ENCODE data around the gene RNASET2.

The RNASET2 gene, protein sequence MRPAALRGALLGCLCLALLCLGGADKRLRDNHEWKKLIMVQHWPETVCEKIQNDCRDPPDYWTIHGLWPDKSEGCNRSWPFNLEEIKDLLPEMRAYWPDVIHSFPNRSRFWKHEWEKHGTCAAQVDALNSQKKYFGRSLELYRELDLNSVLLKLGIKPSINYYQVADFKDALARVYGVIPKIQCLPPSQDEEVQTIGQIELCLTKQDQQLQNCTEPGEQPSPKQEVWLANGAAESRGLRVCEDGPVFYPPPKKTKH

DNA sequence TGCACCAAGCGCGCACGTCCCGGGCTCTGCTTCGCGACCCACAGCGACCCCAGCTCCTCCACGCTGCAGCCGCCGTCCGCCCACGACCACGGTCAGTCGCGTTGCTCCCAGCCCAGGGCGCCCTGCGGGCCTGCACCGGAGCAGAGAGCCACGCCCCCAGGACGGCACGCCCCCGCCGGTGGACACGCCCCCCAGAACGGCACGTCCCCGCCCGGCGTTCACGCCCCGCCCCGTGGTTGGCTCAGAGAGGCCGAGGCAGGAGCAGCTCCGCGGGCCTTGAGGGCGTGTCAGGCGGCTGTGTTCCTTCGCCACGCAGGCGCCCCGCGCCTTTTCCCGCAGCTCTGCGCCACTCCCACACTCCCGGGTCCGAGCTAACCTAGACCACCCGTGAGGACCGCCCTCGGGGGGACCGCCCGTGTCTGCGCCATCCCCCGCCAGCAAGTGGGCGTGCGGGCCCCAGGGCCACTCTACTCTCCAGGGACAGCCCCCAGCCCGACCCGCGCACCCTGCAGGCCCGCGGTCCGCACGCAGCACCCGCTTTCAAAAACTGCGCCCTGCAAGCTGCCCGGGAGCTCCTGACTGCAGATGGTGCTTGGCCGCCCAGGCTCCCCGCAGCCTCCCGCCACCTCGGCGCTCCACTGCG, at the start of gene RNASET2:
Gene RNASET2 (minus strand): TSS at position 107 of the 643 bp plus-strand sequence. CDS start 368 bp downstream, outside the sequence.
- peak; percentile 100 for DNase-seq (ENCODE audit: low read depth)

DNA sequence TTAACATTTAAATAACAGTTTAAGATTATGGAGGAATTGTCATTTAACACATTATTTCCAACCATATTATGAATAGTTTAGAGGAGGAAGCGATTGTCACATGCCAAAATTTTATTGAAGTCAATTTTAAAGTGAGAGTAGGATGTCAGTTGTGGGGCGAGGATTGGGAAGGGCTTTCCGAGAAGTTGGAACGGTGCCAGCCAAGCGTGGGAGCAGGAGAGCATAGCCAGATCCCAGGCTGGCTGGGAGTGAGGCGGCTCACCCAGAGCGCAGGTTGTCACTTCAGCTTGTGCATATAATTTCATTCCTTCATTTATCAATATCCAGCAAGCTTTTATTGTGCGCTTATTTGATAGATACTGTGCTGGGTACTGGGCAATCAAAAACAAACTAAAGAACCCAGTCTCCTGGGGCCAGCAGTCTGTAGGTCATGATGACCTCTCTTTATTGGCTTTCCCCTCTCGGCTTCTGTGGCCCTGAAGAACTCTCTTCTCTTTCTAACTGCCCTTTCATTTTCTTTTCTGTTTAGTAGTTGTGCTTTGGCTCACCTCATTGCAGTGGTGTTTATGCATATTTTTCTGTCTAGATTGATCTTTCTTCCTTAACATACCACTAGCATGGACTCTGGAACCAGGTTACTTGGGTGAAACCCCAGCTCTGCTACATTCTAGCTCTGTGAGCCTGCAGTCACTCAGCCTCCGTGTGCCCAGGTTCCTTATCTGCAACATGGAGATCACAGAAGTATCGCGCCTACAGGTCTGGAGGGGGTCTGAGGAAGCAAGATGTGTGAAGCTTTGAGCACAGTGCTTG, 49.2 kb upstream of the RNASET2 start:
- no peak for DNase-seq (ENCODE audit: low read depth)

DNA sequence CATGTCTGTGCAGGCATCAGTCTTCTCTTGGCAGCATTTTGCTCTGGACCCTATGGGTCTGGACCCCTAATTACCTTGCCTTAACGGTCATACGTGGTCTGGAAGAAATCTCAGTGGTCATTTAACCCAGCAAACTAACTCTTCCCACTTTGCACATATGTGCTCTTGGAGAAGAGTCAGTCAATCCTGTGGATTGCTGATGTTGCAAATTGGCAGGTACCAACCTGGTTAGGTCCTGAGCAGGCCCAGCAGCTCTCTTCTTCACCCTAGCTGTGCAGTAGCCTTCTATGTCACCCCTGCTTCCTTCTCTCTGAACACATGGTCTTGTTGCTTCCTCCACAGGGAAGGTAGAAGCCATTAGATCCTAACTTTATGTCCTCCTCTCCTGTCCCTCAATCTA, 44.4 kb upstream of the RNASET2 start:
- no peak for DNase-seq (ENCODE audit: low read depth)

DNA sequence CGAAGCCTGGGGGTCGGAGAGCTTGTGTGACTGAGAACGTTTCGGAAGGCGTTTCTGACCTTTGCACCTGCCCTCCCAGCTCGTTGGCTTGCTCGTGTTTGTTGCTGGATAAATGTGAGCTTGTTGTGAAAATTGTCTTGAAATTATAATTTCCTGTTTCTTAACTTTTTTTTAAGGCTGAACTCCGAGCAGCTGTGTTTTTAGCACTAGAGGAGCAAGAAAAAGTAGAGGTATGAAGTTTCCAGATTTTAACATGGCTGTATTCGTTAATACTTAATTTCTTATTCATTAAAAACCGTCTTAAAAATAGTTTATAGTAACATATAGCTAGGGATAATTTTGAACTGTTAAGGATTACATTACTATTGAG, 43.5 kb upstream of the RNASET2 start:
- DNase-seq (ENCODE audit: low read depth), result no peak

DNA sequence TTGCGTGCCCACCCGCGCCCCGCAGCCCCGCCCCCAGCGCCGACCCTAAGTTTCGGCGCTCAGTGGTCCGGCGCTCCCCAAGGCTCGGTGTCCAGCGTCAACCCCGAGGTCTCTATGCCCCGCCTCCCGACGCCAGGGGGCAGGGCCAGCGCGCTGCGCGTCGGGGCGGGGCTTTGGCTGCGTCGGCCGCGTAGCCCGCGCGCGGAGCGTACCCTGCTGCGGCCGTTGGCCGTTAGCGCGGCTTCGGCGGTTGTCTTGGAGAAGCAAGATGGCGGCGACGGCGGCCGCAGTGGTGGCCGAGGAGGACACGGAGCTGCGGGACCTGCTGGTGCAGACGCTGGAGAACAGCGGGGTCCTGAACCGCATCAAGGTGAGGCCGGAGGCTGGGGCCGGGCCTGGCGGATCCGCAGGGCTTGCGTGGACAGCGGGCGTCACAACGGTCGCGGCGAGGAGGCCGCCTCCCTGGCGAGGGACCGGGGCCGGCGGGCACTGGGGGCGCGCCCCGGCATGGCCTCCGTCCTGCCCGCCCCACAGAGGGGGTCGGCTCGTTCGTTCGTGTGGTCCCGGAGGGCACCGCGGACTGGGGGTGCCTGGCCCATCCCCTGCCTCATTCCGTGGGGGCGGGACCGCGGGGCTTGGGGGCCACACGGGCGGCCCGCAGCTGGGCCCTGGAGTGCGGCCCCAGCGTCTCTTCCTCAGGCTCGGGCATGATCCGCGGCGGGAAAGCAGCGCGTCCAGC, 43.0 kb upstream of the RNASET2 start, which contains the start of gene CEP43:
Gene CEP43 (plus strand): TSS at position 253 of the 739 bp plus-strand sequence. CDS start 16 bp downstream, at position 269.
- peak; percentile 71 for DNase-seq (ENCODE audit: low read depth)

DNA sequence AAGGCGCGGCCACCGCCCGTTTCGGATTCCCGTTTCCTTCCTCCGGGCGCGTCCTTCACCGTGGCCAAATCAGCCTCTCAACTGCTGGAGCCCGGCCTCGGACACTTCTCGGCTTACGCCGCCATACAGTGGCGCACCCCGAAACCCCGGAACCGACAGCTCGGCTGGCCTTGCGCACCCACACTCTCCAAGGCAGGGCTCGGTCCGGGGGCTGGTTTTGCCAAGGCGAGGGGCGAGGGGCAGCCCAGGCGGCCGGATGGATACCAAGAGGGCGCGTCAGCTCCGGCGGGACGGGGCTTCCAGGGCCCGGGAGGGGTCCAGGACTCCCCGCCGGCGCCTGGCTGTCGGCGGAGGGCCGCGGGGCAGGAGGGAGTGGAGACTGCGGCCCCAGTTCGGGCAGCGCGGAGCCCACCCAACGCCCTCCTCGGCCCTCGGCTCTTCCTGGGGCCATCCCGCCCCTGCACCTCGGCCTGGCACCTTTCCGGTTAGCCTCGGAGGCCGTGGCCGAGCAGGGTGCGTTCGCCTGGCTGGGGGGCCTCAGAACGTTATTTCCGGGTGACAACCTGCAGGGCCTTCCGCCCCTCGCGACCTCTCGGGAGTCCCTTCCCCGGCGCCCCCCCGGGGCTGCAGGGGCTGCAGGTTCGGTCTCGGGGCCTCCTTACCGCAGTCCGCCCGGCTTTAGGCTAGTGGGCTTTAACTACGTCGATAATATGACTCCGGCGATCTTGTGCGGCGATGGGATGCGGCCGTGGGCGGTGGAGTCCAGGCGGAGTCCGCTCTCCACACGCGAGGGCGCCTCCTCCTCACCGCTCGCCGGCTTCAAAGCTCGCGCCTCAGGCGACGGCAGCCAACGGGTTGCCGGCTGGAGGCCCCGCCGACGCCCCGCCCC, 42.1 kb upstream of the RNASET2 start:
- DNase-seq (ENCODE audit: low read depth), result no peak

DNA sequence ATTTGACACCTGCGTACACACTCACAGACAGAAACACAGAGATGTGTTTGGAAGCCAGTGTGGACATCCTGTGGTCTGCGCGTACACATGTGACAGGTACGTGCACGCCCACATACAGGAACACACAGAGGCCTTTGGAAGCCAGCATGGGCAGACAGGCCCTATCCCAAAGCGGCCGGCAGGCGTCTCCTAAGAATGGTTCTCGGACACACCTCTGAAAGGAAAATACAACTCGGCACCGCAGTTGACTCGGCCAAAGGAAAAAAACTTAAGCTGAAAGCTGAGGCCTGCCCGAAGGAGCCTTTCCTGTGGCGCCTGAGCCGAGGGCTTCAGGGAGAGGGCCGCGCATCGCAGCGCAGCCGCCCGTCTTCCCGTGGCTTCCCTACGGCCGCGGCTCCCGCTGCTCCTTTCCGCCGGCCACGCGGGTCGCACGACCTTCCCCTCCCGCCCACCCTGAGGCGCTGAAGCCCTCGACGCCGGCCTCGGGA, 41.5 kb upstream of the RNASET2 start:
- no peak for DNase-seq (ENCODE audit: low read depth)

DNA sequence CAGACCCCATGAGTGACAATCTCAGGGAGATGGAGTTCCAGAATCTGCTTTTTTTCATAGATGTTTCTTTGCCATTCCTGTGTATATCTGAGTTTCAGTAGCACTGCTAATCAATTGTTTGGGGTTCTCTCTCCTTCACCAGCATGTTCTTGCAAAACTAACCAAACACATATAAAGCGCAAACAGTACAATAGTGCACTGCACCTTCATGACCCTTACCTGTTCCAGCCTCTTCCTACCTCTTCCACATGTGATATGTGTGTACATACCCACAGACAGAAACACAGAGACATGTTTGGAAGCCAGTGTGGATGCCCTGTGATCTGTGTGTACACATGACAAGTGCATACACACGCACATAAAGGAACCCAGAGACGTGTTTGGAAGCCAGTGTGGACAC, 41.0 kb upstream of the RNASET2 start:
- DNase-seq (ENCODE audit: low read depth), result no peak

DNA sequence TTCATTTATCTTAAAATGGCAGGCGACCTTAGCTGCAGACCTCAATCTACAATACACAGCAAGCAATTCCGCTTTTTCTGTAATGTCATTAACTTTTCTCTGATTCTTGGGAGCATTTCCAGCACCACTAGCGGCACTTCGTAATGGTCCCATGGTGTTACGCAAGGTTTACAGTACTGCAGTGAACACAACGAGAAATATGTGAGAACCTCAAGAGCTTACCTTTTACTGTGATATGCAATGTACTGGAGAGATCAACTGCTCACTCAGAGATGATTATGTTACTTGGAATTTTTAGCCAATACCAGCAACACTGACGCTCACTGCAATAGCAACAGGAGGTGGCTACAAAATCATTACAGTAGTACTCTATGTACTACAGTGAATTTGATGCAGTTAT, 40.1 kb upstream of the RNASET2 start:
- no peak for DNase-seq (ENCODE audit: low read depth)

DNA sequence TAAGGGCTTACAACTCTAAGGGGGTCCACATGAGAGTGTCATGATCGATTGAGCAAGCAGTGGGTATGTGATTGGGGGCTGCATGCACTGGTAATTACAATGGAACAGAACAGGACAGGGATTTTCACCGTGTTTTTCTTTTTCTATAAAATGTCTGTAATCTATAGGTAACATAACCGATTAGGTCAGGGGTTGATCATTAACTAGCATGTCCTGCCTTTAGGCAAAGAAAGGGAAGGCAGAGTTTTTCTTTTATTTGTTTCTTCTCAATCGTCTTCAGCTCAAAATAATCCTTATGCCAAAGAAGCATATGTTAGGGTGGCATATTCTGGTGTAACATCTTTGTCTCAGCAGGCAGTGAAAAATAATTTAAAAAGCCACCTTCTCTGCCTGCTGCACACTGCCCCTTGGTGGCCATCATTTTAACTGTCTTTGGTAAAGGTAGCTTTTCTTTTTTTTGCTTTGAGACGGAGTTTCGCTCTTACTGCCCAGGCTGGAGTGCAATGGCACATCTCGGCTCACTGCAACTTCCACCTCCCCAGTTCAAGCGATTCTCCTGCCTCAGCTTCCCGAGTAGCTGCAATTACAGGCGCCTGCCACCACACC, 33.2 kb upstream of the RNASET2 start:
- peak; percentile 31 for DNase-seq (ENCODE audit: low read depth)

DNA sequence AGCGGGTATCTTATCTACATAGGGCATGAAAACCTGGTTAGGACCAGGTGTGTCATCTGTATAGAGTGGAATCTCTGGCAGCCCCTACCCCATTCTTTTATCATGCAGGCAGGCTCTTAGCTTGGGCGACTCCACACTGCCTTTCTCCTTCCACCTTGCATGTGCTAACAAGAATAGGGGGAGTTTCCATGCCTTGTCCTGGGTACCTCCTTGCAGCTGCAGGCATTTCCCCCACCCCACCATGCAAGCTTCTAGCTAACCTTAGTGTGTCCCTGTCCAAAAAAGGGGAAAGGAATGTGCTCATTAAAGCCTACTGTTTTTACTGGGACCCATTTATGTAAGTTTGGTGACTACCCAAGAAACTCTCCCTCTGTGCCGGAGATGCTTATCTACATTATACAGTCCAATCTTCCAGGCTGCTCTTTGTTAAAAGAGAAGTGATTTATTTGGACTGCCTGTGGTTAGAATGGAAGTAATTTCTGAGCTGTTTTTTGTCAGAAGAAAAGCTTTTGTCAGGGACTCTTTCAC, 32.4 kb upstream of the RNASET2 start:
- DNase-seq (ENCODE audit: low read depth), result no peak

DNA sequence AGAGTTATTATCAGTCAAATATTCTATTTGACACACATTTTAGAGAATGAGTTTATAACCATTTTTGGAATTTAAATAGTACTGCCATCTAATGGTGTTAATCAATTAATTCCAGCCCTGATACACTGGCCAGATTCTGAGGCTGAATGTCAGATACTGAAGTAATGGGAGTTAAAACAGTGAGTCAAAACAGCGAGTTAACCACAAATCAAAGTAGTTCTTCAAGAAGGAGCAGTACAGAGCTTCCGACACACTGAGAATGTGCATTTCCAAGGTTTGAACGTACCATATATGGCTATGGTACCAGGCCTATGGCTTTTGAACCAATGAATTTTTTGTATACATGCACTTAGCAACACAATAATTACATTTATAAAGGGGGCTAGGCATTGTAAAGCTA, 31.6 kb upstream of the RNASET2 start:
- no peak for DNase-seq (ENCODE audit: low read depth)

DNA sequence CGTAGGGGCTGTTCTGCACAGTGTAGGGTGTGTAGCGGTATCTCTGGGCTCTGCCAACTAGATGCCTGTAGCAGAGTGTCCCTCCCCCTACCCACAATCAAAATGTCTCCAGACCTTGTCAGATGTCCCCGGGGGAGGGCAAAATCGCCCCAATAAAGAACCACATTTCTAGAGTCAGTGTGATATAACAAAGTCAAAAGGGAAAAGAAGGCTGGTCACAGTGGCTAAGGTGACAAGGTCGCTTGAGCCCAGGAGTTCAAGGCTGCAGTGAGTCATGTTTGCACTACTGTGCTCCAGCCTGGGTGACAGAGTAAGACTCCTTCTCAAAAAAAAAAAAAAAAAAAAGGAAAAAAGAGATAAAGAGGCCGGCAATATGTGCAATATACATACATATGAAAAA, 31.1 kb upstream of the RNASET2 start:
- no peak for DNase-seq (ENCODE audit: low read depth)

DNA sequence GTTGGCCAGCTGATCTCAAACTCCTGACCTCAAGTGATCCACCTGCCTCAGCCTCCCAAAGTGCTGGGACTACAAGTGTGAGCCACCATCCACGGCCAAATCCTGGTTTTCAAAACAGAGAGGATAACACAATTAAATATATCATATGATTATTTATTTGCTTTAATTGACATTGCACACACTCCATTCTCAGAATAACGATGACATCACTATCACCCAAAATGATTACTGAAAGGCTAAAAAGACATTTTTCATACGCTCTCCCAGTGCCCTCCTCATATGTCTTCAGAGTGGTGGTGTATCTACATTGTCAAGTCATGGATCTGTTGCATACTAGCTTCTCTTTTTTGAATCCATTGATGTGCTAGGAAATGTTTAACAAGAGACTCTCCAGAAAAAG, 24.4 kb upstream of the RNASET2 start:
- no peak for DNase-seq (ENCODE audit: low read depth)

DNA sequence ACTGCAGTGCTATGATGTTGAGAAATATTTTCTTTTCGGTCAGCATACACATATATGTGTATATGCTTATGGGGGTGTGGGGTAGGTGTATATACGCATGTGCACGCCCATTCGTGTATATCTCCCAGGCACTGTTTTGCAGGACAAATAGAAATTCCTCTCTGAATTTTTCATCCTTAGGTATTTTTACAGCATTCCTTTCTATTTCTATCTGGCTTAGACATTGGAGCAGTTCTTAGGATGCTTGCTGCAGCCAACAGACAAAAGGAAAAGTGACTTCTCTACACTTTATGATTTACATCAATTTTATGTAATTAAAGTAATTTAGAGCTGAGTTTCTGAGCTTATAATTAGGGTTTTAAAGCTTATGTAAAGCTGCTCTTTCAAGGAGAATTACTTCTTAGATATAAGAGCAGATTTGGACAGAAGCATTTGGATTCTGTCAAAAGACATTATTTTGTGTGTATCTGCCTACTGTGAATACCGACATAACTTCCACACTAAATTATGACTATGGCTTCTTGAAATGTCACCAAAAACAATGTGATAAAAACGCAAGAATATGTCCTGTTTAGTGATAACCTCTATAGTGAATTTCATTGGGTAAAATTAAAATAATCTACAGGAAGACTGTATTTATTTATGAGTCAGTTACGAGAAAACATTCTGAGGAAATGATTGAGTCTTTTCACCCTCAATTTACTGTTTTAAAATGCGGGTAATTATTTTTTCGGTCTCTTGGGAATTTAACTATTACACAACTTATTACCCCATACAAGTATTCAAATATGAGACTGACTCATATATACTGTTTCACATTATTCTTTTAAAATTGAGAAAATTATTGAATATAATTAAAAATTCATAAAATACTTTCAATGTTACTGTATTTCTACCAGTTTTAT, 21.5 kb upstream of the RNASET2 start:
- DNase-seq (ENCODE audit: low read depth), result no peak

DNA sequence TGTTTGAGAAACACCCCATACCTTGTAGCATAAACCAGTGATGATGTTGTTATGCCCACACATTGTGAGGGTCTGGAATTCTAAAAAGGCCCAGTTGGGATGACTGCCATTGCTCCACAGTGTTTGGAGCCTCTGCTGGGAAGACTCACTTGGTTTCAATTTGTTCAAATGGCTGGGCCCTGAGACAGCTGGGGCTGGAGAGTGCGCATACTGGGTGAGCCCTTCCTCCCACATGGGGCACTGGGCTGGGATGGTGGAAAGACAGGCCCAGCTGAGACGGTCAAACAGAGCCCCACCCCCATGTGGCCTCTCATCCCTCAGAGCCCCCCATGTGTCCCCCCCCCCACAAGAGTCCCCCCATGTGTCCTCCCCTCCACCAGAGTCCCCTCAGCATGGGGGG, 20.3 kb upstream of the RNASET2 start:
- no peak for DNase-seq (ENCODE audit: low read depth)

DNA sequence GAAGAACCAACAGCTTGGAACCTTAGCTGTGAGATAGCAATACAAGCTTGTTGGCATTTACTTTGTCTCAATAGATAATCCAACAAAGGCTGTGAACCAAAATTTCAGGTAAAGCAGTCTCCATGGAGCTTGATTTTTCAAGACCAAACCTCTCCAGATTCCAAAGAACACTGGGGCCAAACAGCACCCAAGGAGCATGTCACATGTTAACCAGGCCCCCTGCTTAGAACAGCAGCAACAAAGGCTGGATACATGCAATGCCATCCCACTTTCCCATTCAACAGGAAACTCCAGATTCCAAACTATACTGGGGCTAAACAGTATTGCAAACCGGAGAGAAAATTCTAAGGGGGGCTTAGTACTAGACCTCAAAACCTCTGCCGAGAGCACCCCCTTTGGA, 15.8 kb upstream of the RNASET2 start:
- DNase-seq (ENCODE audit: low read depth), result no peak

DNA sequence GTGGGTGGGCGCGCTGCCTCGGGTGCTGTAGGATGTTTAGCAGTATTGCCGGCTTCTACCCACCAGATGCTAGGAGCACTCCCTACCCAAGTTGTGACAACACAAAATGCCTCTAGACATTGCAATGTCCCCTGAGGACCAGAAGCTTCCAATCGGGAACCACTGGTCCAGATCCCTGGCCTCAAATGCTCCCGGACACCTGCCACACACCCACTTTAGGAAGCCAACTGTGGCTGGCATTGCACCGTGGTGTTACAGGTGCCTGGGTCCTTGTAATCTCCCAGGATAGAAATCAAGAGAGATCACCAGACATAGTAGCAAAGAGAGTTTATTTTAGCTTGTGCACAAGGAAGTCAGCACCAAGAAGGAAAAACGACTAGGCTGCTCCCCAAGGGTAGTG, 14.9 kb upstream of the RNASET2 start:
- no peak for DNase-seq (ENCODE audit: low read depth)

DNA sequence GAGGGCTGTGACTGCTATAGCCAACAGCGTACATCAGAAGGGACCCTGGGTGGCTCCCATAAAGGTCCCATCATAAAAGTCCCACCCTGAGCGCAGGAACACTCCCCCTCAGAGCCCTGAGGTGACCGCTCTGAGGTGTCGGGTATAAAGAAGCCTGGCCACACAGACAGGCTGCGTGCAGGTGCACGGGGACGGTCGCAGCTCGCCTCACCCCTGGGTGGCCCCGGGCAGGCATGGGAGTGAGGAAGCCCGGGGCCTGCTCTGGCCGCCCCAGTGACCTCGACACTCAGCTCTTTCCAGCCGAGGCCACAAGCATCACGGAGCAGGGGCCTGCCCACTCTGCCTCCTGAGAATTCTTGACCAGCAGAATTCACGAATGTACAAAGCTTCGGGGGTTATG, 14.4 kb upstream of the RNASET2 start:
- DNase-seq (ENCODE audit: low read depth), result no peak
